Activated T-cell treated with anti-CD3 and anti-CD28 coated beads, Interleukin-2, amount 50 U/mL, for 48 hours (primary cell): ENCODE results near the gene ARHGEF1.
A peak's percentile ranks its signal among the peaks of the same experiment; 100 is the strongest.

Experiments used
- DNase-seq, 2 experiments: peaks; one replicate each; pipeline ENCODE4 v3.0.0-alpha.2; 2020

ARHGEF1 gene

DNA sequence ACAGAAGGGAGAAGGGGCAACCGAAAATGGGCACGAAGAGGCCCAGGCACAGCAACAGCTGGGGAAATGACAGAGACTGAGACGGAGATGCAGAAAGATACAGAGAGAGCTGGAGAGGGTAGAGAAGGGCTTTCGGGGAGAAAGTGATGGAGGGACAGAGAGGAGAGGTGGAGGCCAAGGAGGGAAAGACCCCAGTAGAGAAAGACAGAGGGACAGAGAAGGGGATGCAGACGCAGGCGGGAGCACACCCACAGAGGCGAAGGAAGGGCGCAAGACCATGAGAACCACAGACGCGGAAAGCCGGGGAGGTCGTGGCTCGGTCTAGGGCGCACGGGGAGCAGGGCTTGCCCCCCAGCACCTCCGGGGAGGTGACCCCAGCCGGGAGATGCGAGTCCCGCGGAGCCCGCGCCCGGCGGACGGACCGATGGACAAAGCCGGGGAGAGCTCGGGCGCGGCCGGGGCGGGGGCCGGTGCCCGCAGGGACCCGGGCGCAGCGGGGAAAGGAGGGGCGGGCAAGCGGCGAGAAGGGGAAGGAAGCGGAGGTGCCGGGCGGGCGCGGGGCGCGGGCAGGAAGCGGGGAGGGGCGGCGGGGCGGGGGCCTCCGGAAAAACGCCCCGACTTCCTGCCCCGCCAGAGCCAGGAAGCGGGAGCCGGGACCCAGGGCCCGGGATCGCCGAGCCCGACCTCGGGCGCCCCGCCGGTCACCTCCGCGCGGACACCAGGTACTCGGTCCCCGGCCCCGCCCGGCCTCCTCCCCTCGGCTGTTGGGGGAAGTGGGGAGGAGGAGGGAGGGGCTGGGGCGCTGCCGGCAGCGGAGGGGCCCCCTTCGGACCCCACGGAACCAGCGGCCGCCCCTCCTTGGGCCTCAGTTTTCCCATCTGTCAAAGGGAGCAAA is at the start of gene ARHGEF1:
Gene ARHGEF1, plus strand, starts transcription at position 617 of the 895 bp plus-strand sequence. CDS start 4,899 bp downstream, outside the sequence.
- peak; percentile 66 to 77 for DNase-seq

DNA sequence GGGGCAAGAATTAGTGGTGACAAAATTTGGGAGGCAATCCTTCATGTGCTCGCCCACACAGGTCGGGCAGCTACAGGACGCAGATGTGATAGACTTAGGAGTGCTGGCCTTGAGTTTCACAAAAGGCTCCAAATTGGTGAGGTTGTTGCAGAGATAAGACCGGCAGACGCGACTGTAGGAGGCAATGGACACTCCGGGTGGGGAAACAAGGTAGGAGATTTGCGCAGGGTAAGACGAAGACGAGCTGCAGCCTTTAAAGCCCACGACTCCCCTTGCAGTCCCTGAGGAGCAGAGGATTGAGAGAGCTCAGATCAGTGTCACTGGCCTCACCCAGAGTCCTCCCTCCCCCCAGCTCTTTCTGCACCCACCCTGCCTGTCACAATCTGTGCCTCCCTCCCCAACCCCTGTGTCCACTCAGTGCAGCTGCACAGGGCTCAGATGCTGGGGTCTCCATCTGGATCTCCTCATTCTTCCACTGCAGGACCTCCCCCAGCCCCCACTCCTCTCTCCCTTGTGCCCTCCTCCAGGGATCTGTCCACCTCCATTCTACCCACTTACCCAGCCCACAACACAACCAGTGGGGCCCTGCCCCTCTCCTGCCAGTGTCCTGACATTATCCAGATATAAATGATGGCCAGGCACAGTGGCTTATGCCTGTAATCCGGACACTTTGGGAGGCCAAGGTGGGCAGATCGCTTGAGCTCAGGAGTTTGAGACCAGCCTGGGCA is 44.8 kb upstream of the ARHGEF1 start:
- DNase-seq, result no peak

GRCh38 chr19:41839211-41839610 is 43.8 kb upstream of the ARHGEF1 start:
- no peak for DNase-seq

GRCh38 chr19:41843371-41843770 is 39.6 kb upstream of the ARHGEF1 start:
- DNase-seq, result no peak

DNA sequence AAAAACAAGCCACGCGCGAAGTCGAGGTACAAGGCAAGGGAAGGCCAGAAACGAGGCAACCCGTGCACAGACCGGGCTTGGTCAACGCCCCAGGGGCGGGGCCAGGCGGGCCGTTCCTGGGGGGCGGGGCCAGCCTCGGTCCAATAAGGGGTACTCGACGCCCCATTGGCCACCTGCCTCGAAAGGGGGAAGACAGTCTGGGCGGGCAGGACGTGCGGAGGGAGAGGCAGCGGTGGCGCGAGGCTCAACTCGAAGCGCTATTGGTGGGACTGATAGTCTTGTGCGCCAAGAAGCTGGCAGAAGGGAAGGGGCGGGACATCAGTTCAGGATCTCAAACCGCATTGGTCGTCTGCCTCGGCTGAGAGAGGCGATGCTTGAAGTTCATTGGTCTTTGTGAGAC is 38.4 kb upstream of the ARHGEF1 start, which contains the start of gene LYPD4:
Gene LYPD4, minus strand, starts transcription at position 83 of the 400 bp plus-strand sequence. CDS start 5,398 bp downstream, outside the sequence.
- DNase-seq, result peak; percentile 23 to 26

DNA sequence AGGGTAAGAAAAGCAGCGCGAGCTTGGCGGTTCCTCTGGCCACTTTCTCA is 38.2 kb upstream of the ARHGEF1 start, which contains the start of gene DMRTC2:
Gene DMRTC2, plus strand, starts transcription at position 42 of the 50 bp plus-strand sequence. CDS start 2,387 bp downstream, outside the sequence.
- no peak for DNase-seq

DNA sequence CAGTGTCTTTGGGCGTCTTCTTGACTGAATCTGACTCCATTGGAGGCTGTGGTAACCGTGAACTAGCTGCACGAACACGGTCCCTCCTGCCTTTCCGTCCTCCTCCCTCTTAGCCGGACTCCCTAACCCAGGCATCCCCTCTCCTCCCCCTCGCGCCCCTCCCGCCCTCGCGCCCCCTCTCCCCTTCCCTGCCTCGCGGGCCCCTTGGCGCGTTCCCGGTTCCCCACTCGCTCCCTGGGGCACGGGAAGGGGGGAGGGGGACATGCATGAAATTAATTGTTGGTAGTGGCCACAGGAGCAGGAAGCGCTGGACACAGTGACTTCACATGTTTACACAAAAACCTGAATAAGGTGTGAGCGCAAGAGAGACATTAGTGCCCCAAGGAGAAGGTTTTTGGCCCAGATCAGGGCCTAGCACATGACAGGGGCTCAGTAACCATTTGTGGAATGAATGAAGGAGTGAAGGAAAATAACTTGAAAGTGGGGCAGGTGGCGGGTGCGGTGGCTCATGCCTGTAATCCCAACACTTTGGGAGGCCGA is 37.9 kb upstream of the ARHGEF1 start:
- no peak for DNase-seq

- DNase-seq, result no peak
Measured at GRCh38 chr19:41847351-41848105, 35.5 kb upstream of the ARHGEF1 start.

DNA sequence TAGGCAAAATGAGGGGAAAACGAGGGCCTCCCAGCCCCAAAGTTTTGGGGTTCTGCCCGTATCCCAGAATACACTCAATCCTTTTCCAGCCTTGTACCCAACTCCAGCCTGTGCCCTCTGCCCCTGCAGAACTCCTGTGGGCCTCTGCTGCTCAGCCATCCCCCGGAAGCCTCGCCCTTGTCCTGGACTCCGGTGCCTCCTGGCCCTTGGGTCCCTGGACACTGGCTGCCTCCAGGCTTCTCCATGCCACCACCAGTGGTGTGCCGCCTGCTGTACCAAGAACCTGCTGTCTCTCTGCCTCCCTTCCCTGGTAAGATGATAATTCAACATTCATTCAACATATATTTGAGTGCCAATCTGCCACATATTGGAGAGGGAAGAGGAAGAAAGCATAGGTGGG is 34.3 kb upstream of the ARHGEF1 start:
- DNase-seq, result no peak

DNA sequence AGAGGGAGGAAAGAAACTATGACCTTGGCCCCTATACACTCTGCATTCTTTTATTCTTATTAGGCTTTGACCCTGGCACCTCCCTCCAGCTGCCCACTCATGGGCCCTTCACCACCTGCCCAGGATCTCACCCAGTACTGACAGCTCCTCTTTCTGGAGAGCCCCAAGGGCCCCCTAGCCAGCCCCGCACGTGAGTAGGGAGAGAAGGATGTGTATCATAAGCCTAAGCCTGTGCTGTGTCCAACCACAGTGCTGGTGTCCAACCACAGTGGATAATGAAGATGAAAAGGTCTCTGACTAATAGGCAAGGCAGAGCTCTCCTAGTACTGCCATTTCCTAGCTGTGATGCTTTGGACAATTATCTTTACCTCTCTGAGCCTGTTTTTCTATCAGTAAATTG is 33.9 kb upstream of the ARHGEF1 start:
- DNase-seq, result no peak

DNA sequence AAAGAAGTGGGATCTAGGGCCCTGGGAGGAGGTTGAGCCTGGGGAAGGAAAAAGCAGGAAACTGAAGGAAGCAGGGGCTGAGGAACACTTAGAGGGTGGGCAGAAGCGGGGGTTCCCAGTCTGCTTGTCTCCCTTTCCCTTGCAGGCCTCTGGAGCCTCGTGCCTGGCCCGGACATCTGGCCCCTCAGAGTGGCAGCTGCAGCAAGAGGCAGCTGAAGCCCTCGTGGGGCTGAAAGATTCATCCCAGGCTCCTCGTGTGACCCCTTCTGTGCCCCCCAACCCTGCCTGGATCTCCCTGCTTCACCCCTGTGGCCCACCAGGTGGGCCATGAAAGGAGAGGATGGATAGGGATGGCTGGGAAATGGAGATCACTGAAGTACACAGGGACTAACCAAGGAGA is 32.6 kb upstream of the ARHGEF1 start:
- DNase-seq, result no peak

- no peak for DNase-seq
Measured at GRCh38 chr19:41851456-41851855, 31.5 kb upstream of the ARHGEF1 start.

DNA sequence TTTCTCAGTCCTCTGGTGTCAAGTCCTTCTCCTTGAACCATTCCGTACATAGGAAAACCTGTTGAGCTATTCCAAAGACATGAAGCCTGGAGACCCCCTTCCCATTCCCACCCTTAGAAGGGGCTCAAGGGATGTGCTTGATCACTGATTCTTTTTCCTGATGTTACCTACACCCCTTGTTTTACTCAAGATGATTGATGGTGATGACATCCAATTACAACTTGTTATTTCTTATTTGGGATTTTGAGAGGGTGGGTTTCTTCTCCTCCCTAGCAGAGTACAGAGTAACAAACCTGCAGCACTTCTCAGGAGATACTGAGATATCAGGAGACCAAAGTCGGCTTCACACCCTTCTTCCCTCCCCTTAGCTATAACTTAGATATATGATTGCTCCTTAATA is 29.6 kb upstream of the ARHGEF1 start:
- DNase-seq, result no peak

- DNase-seq, result no peak
Measured at GRCh38 chr19:41853768-41854167, 29.2 kb upstream of the ARHGEF1 start.

DNA sequence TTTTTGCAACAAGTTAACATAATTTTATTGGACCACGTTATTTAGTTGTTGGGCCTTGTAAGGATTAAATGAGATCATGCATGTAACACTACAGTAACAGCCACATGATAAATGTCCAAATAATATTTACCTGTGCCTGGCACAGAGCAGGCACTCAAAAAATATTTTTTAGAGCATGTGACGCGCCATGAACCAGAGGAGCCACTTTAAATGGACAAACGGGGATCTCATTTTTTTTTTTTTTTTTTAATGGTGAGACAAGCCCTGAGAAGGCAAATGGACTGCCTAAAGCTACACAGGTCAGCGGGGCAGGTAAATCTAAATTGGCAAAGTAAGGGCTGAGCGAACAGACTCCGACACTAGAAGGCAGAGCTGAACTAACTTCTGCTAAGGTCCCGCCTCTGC is 23.8 kb upstream of the ARHGEF1 start:
- DNase-seq, result no peak

GRCh38 chr19:41859618-41860418 is 23.2 kb upstream of the ARHGEF1 start, which contains the start of gene RPS19:
Gene RPS19, plus strand, starts transcription at chr19:41860255. Its CDS starts 520 bp downstream, at chr19:41860775.
- DNase-seq, result peak; percentile 99

DNA sequence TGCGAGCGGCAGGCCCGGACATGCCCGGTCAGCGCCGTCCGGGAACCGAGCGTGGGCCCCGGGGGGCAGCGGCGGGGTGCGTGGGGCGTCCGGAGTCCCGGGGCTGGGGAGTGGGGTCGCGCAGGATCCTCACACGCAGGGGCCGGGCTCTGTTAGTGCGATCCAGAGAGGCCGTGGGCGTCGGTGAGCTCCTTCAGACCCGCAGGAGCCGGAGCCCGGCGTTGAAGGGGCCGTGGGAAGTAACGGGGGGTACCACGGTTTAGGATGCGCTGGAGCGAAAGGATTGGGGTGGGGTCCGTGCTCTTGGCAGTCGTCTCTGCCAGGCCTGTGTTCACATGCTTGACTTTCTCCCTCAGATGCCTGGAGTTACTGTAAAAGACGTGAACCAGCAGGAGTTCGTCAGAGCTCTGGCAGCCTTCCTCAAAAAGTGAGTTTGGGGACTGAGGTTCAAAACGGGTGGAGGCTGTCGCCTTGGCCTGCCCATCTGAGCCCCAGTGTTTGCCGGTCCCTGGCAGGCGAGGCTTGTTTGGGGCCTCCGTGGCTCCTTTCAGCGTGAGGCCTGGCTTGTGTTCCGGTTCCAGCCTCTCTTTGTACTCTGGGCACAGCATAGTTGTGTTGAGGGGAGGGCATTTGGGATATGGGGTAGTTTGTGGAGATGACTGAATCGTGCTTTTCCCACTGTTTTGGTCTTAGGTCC is 22.4 kb upstream of the ARHGEF1 start:
- DNase-seq, result peak in 1 of 2 experiments; percentile 56

DNA sequence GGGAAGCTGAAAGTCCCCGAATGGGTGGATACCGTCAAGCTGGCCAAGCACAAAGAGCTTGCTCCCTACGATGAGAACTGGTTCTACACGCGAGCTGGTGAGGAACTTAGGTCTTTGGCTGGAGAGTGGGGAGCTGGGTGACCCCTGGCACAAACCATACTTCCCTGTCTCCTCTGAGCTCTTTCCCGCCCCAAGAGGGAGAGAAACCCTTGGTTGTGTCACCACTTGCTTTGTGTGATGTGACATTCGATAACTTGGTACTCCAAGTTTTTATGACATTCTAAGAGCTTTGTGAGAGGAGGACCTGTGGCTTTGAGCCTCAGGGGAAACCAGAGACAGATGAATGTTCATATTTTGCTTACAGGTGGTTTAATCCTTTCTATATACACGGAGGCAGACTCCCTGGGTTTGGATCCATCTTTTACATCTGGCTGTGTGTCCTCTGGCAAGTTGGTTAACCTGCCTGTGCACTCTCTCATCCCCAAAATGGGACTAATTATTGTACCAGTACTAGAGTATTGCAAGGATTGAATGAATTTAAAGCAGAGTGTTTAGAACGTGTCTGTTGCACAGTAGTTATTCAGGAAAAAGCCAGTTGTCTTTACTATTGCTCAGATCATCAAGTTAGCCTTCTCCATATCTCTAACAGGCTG is 21.7 kb upstream of the ARHGEF1 start:
- DNase-seq, result peak in 1 of 2 experiments; percentile 35

- peak in 1 of 2 experiments; percentile 28 for DNase-seq
Measured at GRCh38 chr19:41861846-41862245, 21.1 kb upstream of the ARHGEF1 start.

- DNase-seq, result peak; percentile 32 to 36
Measured at GRCh38 chr19:41862445-41862986, 20.5 kb upstream of the ARHGEF1 start.
